AG09319 (cell line): ENCODE data around the gene CADM1.

Experiments
- DNase-seq: peaks from one replicate; pipeline ENCODE4 v3.0.0-alpha.2; 2010; ENCODE audit warnings: low read depth; ENCODE audit errors: extremely low read depth
- TF ChIP-seq, protein P1 (sequence below): IDR thresholded peaks from 2 replicates; pipeline ENCODE4 v1.5.1; 2011; ENCODE audit warnings: low read depth, mild to moderate bottlenecking, inconsistent platforms, low read length, moderate library complexity

The CADM1 gene

DNA sequence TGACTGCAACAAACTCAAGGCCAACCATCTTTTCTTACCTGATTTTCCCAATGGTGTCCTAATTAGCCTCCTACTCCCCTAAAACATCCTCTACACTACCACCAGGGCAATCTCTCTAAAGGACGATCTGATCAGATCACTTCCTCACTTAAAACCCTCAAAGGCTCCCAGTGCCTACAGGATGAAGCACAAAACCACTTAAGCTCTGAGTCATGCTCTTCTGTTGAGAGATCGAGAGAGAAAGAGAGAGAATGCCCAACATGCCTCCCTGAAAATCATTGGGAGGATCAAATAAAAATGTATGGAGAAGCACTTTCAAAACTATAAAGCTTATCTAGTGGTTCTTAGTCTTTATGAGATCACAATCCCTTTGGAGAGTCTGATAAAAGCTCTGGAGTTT, 171.1 kb downstream of the CADM1 start:
- TF ChIP-seq, protein P1, sequence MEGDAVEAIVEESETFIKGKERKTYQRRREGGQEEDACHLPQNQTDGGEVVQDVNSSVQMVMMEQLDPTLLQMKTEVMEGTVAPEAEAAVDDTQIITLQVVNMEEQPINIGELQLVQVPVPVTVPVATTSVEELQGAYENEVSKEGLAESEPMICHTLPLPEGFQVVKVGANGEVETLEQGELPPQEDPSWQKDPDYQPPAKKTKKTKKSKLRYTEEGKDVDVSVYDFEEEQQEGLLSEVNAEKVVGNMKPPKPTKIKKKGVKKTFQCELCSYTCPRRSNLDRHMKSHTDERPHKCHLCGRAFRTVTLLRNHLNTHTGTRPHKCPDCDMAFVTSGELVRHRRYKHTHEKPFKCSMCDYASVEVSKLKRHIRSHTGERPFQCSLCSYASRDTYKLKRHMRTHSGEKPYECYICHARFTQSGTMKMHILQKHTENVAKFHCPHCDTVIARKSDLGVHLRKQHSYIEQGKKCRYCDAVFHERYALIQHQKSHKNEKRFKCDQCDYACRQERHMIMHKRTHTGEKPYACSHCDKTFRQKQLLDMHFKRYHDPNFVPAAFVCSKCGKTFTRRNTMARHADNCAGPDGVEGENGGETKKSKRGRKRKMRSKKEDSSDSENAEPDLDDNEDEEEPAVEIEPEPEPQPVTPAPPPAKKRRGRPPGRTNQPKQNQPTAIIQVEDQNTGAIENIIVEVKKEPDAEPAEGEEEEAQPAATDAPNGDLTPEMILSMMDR, result no peak
- no peak for DNase-seq

DNA sequence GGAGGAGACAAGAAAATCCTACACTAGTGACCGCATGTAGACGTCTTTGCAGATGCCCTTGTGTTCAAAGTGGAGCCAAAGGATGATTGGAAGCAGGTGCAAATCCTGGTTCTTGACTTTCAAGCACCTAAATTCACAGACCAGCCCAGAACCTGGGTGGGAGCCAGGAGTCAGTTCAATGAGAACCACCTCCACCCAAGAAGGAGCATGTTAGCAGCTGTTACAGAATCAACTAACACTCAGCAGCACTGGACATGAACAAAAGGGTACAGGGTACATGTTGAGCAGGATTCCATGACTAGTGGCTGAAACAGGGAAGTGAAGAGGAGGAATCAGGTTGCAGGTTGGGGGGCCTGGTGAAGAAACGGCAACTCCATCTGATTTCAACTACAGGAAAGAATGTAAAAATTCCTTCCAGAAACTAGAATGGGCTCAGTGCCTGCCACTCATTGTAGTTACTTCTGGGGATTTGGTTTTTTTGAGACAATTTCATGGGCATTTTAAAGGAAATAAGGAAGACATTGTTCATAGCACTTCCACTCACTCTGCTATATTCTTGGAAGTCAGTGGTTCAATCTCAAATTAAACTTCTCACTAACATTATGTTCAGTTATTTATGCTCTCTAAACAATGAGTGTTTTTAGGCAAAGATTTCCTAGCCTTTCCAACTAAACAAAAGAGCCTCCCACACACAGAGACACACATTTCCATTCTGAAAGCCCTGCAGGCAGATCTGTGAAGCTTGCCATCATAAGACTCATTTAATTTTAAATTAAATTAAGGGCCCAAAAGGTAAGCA, 173.3 kb downstream of the CADM1 start:
- DNase-seq, result no peak
- TF ChIP-seq, protein P1, result no peak

DNA sequence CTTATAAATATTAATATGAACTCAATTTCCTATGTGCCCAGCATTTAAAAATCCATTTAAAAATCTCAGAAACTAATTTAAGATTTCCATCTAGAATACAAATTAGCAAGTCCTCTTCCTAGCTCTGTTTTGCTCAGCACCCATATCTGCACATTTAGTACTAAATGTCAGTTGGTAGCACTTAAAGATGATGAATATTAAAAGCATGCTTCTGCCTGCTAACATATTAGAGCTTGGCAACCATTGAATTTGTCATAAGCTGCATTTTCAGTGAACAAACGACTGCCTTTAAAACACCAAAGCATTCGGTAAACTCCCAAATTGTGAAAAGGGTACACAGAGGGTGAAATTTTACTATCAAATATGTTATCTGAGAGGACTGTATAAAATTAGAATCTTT, 177.7 kb downstream of the CADM1 start:
- TF ChIP-seq, protein P1, result no peak
- no peak for DNase-seq

DNA sequence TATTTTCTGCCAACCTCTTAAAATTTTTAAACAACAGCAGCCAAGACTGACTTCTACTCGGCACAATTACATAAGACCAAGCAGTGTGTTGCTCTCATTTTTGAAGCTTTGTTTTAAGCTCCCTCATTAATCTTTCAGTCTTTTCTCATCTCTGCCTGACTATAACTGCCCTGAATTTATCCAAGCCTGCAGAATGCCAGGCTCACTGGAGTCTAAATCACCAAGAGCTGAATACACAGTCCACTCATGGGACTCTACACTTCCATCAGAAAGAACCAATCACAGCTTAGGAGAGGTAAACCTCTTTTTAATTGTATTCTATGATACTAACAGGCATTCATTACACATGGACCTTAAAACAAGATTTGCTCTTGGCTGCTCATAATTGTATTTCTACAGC, 178.7 kb downstream of the CADM1 start:
- TF ChIP-seq, protein P1, result no peak
- DNase-seq, result no peak

DNA sequence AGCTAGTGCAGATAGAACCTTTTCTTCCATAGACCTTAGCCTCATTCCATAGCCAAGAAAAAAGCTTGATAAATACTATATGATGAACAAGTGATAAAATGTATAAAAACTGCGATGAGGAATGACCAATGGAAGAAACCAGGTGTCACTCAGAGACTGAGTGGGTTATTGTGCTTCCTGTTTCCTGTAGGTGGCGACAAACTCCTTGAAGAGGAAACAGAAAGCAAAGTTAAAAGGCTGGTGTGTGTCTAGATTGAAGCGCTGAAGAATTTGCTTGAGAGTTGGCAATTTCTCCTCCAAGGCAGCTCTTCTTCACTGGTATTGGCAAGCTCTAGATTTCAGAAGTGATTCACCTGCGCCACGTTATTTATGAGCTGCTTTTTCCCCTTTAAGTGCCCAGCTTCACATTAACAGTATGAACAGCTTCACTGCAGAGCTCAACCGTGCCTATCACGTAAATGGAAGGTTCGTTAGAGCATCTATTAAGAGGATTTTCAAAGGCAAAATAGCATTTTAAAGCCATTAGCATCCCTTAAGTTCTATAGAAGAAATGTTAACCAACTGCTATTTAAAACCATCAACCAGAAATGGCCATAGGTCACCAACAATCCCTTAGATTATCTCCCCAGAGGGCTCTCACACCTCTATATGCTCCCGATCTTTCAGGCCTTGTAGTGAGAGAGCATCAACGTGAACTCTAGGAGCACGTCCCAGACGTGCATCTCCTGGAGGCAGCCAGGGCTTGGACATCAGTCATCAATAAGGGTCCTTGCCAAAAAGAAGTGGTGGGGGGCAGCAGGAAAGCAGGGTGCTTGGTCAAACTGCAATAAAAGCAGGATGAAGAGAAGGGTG, 179.4 kb downstream of the CADM1 start:
- peak; percentile 11 for DNase-seq
- TF ChIP-seq, protein P1, result peak; percentile 73

DNA sequence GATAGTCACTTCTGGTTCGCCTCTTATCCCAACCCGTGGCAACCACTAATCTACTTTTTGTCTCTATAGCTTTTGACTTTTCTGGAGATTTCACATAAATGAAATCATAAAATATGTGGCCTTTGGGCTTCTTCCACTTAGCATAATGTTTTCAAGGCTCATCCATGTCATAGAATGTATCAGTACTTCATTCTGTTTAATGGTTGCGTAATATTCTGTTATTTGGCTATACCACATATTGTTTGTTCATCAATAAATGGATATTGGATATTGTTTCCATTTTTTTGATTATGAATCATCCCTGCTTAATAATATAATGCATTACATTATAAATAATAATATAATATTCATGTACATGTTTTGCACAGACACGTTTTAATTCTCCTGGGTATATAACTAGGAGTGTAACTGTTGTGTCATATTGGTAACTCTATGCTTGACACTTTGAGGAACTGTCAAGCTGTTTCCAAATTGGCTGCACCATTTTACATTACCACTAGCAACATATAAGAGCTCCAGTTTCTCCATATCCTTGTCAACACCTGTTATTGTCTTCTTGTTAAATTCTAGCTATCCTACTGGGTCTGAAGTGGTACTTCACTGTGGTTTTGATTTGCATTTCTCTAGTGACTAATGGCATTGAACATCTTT, 181.5 kb downstream of the CADM1 start:
- TF ChIP-seq, protein P1, result no peak
- no peak for DNase-seq
